K562 (cell line): ENCODE measurements around the gene FBXO46. TPM values are rescaled to one million over a fixed set of nuclear protein-coding genes. Genes with fewer than 3 reads are reported as not detected.

ENCODE experiments used
- BCL6 ChIP-seq: fragments of 250-450 bp; sonication (Bioruptor Pico); IDR thresholded peaks from 2 replicates; pipeline ENCODE4 v1.4.0; 2020
- DEAF1 ChIP-seq: fragments of 450-650 bp; formaldehyde crosslinking; IDR thresholded peaks from 2 replicates; pipeline ENCODE4 v1.4.0; 2020; ENCODE audit warnings: mild to moderate bottlenecking, moderate library complexity
- EZH2 ChIP-seq: IDR thresholded peaks from 2 replicates; pipeline ENCODE4 v1.6.1; 2012; ENCODE audit warnings: low read depth, mild to moderate bottlenecking, inconsistent platforms, low read length, borderline replicate concordance
- FOSL1 ChIP-seq: fragments of 200-800 bp; sonication (Bioruptor generic); conservative IDR thresholded peaks from 2 replicates; pipeline ENCODE4 v1.6.1; 2016; ENCODE audit warnings: missing genetic modification characterization, missing compliant biosample characterization
- HDAC1 ChIP-seq, 2 experiments: fragments of 450-650 bp; IDR thresholded peaks; 2 replicates each; pipeline ENCODE4 v1.6.1; 2016 to 2017; ENCODE audit warnings: inconsistent platforms in 1 of 2, mild to moderate bottlenecking in 1 of 2, moderate library complexity in 1 of 2
- KDM1A ChIP-seq, 2 experiments: fragments of 450-650 bp; IDR thresholded peaks; 2 replicates each; pipeline ENCODE4 v1.6.1; 2016; ENCODE audit warnings: mild to moderate bottlenecking in 2 of 2
- MBD1 ChIP-seq: fragments of 250-450 bp; sonication (Bioruptor Pico); IDR thresholded peaks from 2 replicates; pipeline ENCODE4 v1.8.0; 2022; ENCODE audit warnings: inconsistent platforms
- MCM3 ChIP-seq: fragments of 450-650 bp; IDR thresholded peaks from 2 replicates; pipeline ENCODE4 v1.6.1; 2016
- MLX ChIP-seq, 2 experiments: fragments of 450-650 bp in 1 of 2; sonication (generic) in 1 of 2; formaldehyde crosslinking; conservative IDR thresholded peaks; 2 replicates each; pipeline versions ENCODE4 v1.4.0 to v1.8.1; 2020 to 2022; ENCODE audit warnings: mild to moderate bottlenecking in 1 of 2, missing genetic modification reagents in 1 of 2
- NR1H2 ChIP-seq: sonication (generic); formaldehyde crosslinking; IDR thresholded peaks from 2 replicates; pipeline ENCODE4 v1.4.0; 2020; ENCODE audit warnings: mild to moderate bottlenecking, missing genetic modification reagents
- POLR2B ChIP-seq: fragments of 450-650 bp; IDR thresholded peaks from 2 replicates; pipeline ENCODE4 v1.6.1; 2018; ENCODE audit warnings: low read depth; ENCODE audit not compliant: partially characterized antibody
- RBFOX2 ChIP-seq: fragments of 200-400 bp; formaldehyde crosslinking; IDR thresholded peaks from 2 replicates; pipeline ENCODE4 v1.6.1; 2017; ENCODE audit warnings: low read depth, mild to moderate bottlenecking, low read length, moderate library complexity
- RBM34 ChIP-seq: fragments of 200-400 bp; formaldehyde crosslinking; IDR thresholded peaks from 2 replicates; pipeline ENCODE4 v1.6.1; 2018; ENCODE audit warnings: low read length, borderline replicate concordance; ENCODE audit not compliant: insufficient read depth
- RFX5 ChIP-seq: IDR thresholded peaks from 2 replicates; pipeline ENCODE4 v1.6.1; 2011; ENCODE audit warnings: low read depth, mild to moderate bottlenecking, improper control_type of control experiment, low read length
- TCF7L2 ChIP-seq: fragments of 150-350 bp; IDR thresholded peaks from 2 replicates; pipeline ENCODE4 v1.6.1; 2016; ENCODE audit warnings: low read depth, mild to moderate bottlenecking, low read length, moderate library complexity
- U2AF1 ChIP-seq: fragments of 200-400 bp; formaldehyde crosslinking; optimal IDR thresholded peaks from 2 replicates; pipeline ENCODE3; 2017; ENCODE audit warnings: mild to moderate bottlenecking, low read depth, low read length, moderate library complexity
- XRCC5 ChIP-seq: fragments of 200-400 bp; formaldehyde crosslinking; IDR thresholded peaks from 2 replicates; pipeline ENCODE4 v1.6.1; 2017; ENCODE audit warnings: low read depth, mild to moderate bottlenecking, low read length
- ZBTB7A ChIP-seq: IDR thresholded peaks from 2 replicates; pipeline ENCODE4 v1.6.1; 2011; ENCODE audit warnings: low read depth, mild to moderate bottlenecking, low read length, moderate library complexity, borderline replicate concordance; ENCODE audit not compliant: control insufficient read depth
- ZNF431 ChIP-seq: sonication (generic); formaldehyde crosslinking; IDR thresholded peaks from 2 replicates; pipeline ENCODE4 v1.8.0; 2022; ENCODE audit warnings: mild to moderate bottlenecking, missing genetic modification reagents
- ZNF778 ChIP-seq: fragments of 450-650 bp; formaldehyde crosslinking; IDR thresholded peaks from 2 replicates; pipeline ENCODE4 v1.4.0; 2020; ENCODE audit warnings: mild to moderate bottlenecking, moderate library complexity
- polyA plus RNA-seq, 8 experiments: library from polyadenylated mRNA; depleted of rRNA in 4 of 8; stranded (reverse) in 5 of 8; unstranded in 3 of 8; fragments of >200 nt; fragmentation: Nextera tagmentation in 2 of 8; fragmentation: Illumina TruSeq in 1 of 8; extraction: Ambion mirVana in 2 of 8; extraction: Trizol in 1 of 8; gene quantifications; 2 replicates each; pipeline versions ENCODE4 v1.2.1 to v1.2.3, GENCODE V29; 2011 to 2014; ENCODE audit warnings: inconsistent platforms in 1 of 8, missing spikeins in 1 of 8
- total RNA-seq, 7 experiments: library from RNA; depleted of rRNA in 6 of 7; stranded (reverse); fragments of >200 nt in 6 of 7; fragmentation: Illumina TruSeq in 2 of 7; extraction: Trizol in 2 of 7; gene quantifications; 2 replicates each; pipeline versions ENCODE4 v1.2.1 to v1.2.3, GENCODE V29; 2011 to 2021; ENCODE audit warnings: low replicate concordance in 1 of 7
- TF ChIP-seq, protein P1 (sequence below), 2 experiments: fragments of 250-450 bp in 1 of 2; fragments of 450-650 bp in 1 of 2; sonication (Bioruptor Pico) in 1 of 2; IDR thresholded peaks; 2 replicates each; pipeline versions ENCODE4 v1.6.1 to v1.8.0; 2016 to 2021; ENCODE audit warnings: mild to moderate bottlenecking in 2 of 2, moderate library complexity in 2 of 2, missing compliant biosample characterization in 1 of 2, missing genetic modification characterization in 1 of 2
- TF ChIP-seq, protein P2 (sequence below): sonication (generic); formaldehyde crosslinking; IDR thresholded peaks from 2 replicates; pipeline ENCODE4 v1.8.0; 2022; ENCODE audit warnings: missing genetic modification reagents, mild to moderate bottlenecking, moderate library complexity, borderline replicate concordance

FBXO46 gene
- total and polyA plus RNA-seq, 9 of the 15 experiments (the other 6 are each of a cell fraction or from before 2014, with no cell fraction given): 1.5 to 36.1 (median 7.3) TPM

DNA sequence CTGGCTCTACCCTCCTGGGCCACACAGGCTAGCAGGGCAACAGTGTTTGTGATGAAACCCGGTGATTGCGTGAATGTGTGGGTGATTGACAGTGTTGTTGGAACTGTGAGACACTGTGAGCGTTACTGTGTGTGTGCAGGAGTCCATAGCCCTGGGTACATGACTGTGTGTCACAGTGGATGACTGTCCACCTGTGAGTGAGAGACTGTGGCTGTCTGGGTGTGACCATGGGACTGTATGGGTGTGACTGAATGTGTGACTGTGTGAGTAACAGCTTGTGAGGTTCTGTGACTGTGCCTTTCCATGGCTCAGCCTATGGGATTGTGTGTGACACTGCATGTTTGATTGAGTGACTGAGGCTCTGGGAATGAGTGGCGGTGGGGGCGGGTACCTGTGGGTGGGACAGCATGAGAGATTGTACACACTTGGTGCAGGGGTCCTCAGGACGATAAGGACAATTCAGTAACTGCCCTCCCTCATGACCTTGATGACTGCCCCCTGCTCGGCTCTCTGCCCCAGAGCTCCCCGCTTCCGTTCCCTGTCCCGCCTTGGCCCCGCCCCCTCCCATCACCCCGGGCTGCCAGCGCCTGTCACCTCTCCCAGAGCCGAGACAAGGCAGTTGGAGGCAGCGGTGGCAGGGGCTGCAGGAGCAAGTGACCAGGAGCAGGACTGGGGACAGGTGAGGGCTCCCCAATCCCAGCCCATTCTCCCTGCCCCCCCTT, 62.9 kb downstream of the FBXO46 start, which contains the start of gene GIPR (continued):
- TF ChIP-seq RBFOX2: peak; percentile 73
- peak; percentile 81; the same call in 1 of the 2 replicates for TF ChIP-seq ZBTB7A
- TF ChIP-seq, protein P1, sequence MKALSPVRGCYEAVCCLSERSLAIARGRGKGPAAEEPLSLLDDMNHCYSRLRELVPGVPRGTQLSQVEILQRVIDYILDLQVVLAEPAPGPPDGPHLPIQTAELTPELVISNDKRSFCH (CRISPR knock-in tag; IDR thresholded peaks at IDR 0.05): no peak
- TF ChIP-seq, protein P1 (tag; IDR thresholded peaks at IDR 0.05): peak; percentile 50; the same call in 1 of the 2 replicates
- no peak for TF ChIP-seq TCF7L2
- TF ChIP-seq NR1H2 (CRISPR knock-in tag): no peak
- TF ChIP-seq DEAF1 (CRISPR knock-in tag): no peak
- TF ChIP-seq EZH2: no peak
- no peak for TF ChIP-seq RBM34
- no peak for TF ChIP-seq ZNF778 (CRISPR knock-in tag)
- no peak for TF ChIP-seq MCM3
- TF ChIP-seq MLX (CRISPR knock-in tag; conservative IDR thresholded peaks at IDR 0.05): no peak
- TF ChIP-seq HDAC1 (IDR thresholded peaks at IDR 0.05): peak in 1 of 2 experiments; percentile 37; a peak in 1 of 4 replicates
- no peak for TF ChIP-seq U2AF1
- TF ChIP-seq POLR2B: no peak
- no peak for TF ChIP-seq MBD1 (CRISPR knock-in tag)
- 0 out of 4 replicates have a peak, but pooled peaks of 1 of the 2 experiments have one; percentile 5 for TF ChIP-seq KDM1A (IDR thresholded peaks at IDR 0.05)
- TF ChIP-seq BCL6 (CRISPR knock-in tag): no peak
- peak; percentile 6; the same call in 1 of the 2 replicates for TF ChIP-seq XRCC5
- no peak for TF ChIP-seq RFX5
- TF ChIP-seq ZNF431 (CRISPR knock-in tag): no peak
- peak; percentile 42; the same call in 1 of the 2 replicates for TF ChIP-seq FOSL1 (tag)
- TF ChIP-seq, protein P2, sequence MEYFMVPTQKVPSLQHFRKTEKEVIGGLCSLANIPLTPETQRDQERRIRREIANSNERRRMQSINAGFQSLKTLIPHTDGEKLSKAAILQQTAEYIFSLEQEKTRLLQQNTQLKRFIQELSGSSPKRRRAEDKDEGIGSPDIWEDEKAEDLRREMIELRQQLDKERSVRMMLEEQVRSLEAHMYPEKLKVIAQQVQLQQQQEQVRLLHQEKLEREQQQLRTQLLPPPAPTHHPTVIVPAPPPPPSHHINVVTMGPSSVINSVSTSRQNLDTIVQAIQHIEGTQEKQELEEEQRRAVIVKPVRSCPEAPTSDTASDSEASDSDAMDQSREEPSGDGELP (CRISPR knock-in tag): peak; percentile 34; the same call in 1 of the 2 replicates
